HG03060 (cell line): ENCODE results near the gene VSTM4.

ENCODE experiments used
- ATAC-seq: cut with Tn5 transposase; IDR thresholded peaks from one replicate; pipeline ENCODE4 v1.9.1; 2021; ENCODE audit warnings: low read depth, moderate number of reproducible peaks; ENCODE audit not compliant: unreplicated experiment

The VSTM4 gene

GRCh38 chr10:49118430-49119074, 3.2 kb upstream of the VSTM4 start:
- no peak for ATAC-seq

DNA sequence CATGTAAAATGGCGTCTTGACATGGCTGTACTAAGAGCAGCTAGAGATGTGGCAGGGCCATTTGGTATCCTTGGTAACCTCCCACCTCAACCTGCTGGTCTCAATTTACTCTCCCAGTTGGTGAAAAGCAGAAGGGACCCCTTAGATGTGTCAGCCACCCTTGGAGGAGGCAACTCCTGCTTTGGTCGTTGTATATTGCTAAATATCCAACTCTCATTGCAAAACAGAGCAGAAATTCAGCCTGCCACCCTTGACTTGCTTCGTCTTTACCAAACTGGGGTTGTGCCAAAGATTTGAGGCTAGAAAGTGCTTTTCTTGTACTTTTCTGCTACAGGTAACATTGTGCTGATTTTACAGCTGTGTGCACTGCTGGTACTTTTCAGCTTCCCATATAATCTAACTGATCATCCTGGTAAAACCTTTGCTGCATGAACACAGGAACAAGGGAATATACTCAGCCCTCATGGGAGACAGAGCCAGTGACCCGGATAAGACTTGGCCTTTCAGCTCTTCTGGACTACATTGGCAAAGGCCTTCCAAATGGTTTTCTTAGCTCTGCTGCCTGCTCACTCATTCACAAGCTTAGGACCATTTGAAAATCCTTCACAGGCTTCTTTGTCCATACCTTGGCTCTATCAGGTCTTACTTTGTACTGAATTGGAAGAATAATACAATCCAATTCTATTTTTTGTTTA, 2.2 kb upstream of the VSTM4 start:
- no peak for ATAC-seq

GRCh38 chr10:49116509-49117375, 1.4 kb upstream of the VSTM4 start:
- no peak for ATAC-seq

DNA sequence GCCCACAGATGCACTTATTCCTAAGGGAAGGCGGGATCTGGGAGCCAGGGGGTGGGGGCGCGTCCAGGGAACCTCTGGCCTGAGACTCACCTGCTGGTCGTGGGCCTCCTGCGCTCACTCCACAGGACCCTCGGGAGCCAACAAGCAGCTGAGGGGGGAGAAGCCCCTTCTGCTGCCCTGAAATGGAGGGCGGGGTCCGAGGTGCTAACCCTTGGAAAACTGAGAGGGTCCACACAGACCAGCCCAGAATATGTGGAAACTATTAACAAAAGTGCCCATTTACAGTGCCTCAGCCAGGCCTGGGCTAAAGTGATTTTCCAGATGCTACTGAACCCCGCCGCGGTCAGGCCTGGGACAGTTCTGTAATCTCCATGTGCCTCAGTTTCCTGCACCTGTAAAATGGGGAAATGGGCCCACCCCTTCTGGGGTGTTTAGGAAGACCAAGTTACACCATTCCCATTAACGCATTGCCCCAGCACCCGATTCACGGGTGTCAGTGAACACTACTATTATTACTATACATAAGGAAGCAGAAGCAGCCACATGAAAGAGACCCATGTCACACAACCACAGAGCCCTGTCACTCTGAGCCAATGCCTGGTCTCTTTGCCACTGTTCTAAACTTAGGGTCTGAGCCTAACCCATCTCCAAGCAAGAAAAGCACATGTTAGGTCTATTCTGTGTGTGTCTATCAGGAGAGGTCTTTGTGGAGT, 630 bp upstream of the VSTM4 start:
- no peak for ATAC-seq

- no peak for ATAC-seq
These were observed 656 bp downstream of the VSTM4 start for GRCh38 chr10:49114718-49115014.

GRCh38 chr10:49113741-49114141, 1.6 kb downstream of the VSTM4 start:
- ATAC-seq: no peak

DNA sequence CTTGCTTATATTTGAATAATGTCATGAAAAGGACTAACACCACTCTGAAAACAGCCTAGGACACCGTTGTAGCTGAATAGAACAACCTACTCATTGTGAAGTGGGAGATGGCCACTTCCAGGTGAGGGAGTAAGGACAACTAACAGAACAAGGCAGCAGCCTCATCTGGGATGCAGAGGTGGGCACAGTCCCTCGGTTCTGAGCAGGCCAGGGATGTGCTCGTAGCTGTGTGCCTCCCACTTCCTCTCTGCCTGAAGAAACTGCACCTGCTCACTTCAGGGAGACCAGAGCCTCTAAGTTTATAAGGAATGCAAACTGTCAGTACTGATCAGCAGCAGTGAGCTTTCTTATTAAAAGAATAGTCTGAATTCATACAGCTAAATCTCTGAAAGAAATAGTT, 2.5 kb downstream of the VSTM4 start:
- ATAC-seq: no peak

- ATAC-seq: no peak
These were observed 3.2 kb downstream of the VSTM4 start for GRCh38 chr10:49112098-49112497.

DNA sequence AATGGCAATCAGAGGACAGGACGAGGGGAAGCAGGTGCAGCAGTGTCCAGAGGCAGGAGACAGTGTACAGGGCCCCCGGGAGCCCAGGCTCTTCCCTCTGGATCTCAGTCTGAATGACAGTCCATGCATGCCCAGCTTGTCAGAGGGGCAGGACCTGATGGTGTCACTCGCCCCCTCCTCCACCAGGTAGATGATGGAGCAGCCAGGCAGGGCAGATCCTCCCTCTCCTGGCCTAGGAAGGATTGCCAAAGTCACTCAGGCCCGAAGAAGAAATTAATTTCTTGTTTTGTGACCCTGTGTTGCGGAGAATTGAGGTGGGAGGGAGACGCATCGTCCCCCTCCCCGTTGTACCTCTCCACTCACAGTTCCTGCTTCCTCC, 4.0 kb downstream of the VSTM4 start:
- no peak for ATAC-seq

GRCh38 chr10:49110684-49111319, 4.5 kb downstream of the VSTM4 start:
- ATAC-seq: no peak

DNA sequence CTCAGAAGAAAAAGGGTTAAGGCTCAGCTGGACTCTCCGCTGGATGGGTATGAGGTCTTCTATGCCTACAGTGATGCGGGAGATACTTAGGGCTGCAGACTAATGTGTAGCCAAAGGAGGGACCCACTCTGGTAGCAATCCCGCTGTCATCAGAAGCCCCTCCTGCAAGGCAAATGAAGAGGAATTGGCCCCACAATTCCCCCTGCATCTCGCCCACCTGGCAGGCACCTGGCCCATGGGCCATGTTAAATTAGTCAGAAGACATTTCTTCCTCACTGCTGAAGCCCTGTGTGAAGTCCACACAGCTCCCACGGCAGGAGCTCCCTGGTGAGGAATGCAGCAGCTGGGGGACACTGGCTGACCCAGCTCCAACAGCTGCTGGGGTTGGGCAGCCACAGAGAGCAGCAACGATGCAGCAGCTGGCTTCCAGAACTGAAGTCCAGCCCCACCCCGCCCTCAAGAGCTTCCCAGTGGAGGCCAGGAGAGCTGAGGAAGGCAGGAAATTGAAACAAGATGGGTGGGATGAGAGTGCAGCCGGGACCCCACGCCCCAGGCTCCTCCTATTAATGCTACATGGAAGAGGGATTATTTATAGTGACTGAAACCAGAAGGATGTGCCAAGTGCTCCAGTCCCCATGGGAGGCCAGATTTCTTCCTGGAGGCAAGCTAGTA, 5.5 kb downstream of the VSTM4 start:
- no peak for ATAC-seq

- no peak for ATAC-seq
These were observed 6.7 kb downstream of the VSTM4 start for GRCh38 chr10:49108656-49109055.

DNA sequence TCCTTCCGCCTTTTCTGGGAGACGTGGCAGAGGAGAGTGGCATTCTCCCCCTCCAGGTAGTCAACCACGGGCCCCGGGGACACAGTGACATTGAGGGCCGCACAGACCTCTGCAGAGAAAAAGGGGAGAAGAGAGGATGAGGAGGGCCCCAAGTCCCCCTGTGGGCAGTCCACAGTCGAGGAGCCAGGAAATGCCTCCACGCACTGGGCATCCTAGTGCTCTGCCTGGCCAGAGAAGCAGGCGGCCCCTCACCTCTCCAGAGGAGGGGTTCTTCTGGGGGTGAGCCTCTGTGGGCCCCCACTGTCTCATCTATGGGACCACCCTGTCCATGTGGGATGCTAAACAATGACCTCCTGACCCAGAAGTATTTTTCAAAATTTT, 7.4 kb downstream of the VSTM4 start:
- no peak for ATAC-seq

DNA sequence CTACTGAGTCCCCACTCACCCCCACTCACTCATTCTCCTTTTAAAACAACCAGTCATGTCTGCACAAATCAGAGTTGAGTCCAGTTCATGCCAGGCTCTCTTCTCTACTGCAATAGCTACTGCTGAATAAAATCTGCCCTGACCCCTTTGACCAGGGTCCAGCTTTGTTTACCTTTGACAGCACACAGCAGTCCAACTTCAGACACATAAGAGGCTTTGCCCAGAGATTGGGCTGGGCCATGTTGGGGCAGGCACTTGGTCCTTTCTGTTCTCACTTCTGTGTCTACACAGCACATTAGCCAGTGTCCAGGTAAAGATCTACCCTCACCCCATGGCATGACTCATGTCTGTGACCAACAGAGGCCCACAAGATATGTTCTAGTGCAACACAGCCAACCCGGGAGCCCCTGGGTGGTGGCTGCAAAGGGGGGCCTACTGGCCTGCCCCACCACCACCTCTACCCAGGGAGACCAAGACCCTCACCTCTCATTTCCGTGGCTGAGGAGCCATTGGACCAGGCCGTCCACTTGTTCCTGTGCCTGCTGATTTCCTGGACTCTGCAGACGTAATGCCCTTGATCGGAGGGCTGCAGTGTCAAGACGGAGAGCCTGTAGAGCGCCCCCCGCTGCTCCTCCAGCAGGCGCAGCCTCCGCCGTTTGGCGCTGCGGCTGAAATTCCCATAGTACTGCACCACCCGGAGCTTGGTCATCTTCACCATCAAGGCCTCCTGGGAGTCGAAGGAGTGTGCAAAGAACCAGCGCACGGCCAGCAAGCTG, 8.0 kb downstream of the VSTM4 start:
- no peak for ATAC-seq

GRCh38 chr10:49106451-49106850, 8.9 kb downstream of the VSTM4 start:
- ATAC-seq: no peak

GRCh38 chr10:49105076-49105475, 10.2 kb downstream of the VSTM4 start:
- ATAC-seq: no peak

GRCh38 chr10:49104323-49104722, 11.0 kb downstream of the VSTM4 start:
- ATAC-seq: no peak

DNA sequence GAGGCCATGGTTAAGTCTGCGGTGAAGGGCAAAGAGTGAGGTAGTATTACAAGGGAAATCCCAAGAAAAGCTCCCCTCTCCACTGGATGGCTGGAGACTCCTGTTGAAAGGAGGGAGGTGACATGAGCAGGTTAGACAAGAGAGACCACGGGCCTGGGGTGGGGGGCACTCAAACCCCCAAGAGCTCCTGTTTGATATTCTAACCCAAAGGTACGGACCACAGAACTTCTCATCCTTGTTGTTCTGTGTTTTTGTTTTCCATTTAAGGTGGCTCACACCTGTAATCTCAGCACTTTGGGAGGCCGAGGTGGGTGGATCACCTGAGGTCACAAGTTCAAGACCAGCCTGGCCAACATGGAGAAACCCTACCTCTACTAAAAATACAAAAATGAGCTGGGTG, 11.6 kb downstream of the VSTM4 start:
- no peak for ATAC-seq

DNA sequence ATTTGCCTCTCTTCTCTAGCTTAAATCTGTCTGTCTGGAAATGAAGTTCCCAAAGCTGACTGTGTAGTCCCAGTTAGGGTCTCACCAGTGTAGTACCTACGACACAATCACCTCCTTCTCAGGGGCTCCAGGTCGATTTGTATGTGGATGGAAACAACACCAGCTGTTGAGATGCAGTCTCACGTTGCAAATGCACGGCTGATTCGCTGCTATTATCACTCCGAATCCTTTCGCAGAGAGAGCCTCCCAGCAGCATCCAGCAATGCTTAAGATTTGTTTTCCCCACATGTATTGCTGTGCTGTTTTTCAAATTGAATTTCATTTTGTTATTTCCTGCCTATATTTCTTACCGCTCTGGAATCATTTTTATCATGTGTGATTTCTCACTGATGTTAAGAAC, 16.3 kb downstream of the VSTM4 start:
- ATAC-seq: no peak
